Measurements from ENCODE around the gene BICC1. TPM values are rescaled to one million over a fixed set of nuclear protein-coding genes. Genes with fewer than 3 reads are reported as not detected.

Gene BICC1
- total RNA-seq, 2 donors from 2014 or later, result 35.3 to 42.0 TPM

GRCh38 chr10:58651040-58651439 lies 138.4 kb downstream of the BICC1 start:
- Histone ChIP-seq H3K9me3 (no peaks in the 10 kb centered on the region), H3K27ac (no peak overlapping the region), H3K36me3 (replicated peaks in 1 of 2; ENCODE audit: insufficient read depth in 1 of 2, low read depth in 2 of 2) (no peaks in the 10 kb centered on the region), H3K4me1 (peaks cover 12% of the 10 kb centered on the region), H3K4me3 (no peak overlapping the region), H3K27me3 (no peaks in the 10 kb centered on the region)
- DNase-seq (peak in 1 of 4 donors; percentile 14), ATAC-seq (no peak)
- intact Hi-C loops (cut with DNase I), result no loop called here
- TF ChIP-seq POLR2A (IDR thresholded peaks at IDR 0.05) (no peak), CTCF (IDR thresholded peaks at IDR 0.05) (no peak)
- 31 to 40% methylated on average over 5 of the region's 5 CpGs for WGBS, 2 donors

- intact Hi-C loops (cut with DNase I), result no loop called here
- WGBS, 2 donors, result 28 to 39% methylated on average over 1 of the region's 1 CpG
- no peak overlapping the region for H3K27ac ChIP-seq
- no peaks in the 10 kb centered on the region for H3K36me3 ChIP-seq (replicated peaks in 1 of 2; ENCODE audit: insufficient read depth in 1 of 2, low read depth in 2 of 2)
- peaks cover 12% of the 10 kb centered on the region for H3K4me1 ChIP-seq
- H3K27me3 ChIP-seq, result no peaks in the 10 kb centered on the region
- ATAC-seq (no peak), DNase-seq (no peak)
- H3K4me3 ChIP-seq, result no peak overlapping the region
- TF ChIP-seq POLR2A (IDR thresholded peaks at IDR 0.05) (no peak), CTCF (IDR thresholded peaks at IDR 0.05) (no peak)
- no peaks in the 10 kb centered on the region for H3K9me3 ChIP-seq
Observed at GRCh38 chr10:58651742-58652141, 139.1 kb downstream of the BICC1 start.

GRCh38 chr10:58653139-58653538 lies 140.5 kb downstream of the BICC1 start:
- no peaks in the 10 kb centered on the region for H3K27me3 ChIP-seq
- intact Hi-C loops (cut with DNase I), result no loop called here
- H3K27ac ChIP-seq, result no peak overlapping the region
- no peak for ATAC-seq
- no peak for DNase-seq
- TF ChIP-seq POLR2A (IDR thresholded peaks at IDR 0.05) (no peak), CTCF (IDR thresholded peaks at IDR 0.05) (no peak)
- no peak overlapping the region for H3K4me3 ChIP-seq
- H3K4me1 ChIP-seq, result peaks cover 7% of the 10 kb centered on the region
- no peaks in the 10 kb centered on the region for H3K36me3 ChIP-seq (replicated peaks in 1 of 2; ENCODE audit: insufficient read depth in 1 of 2, low read depth in 2 of 2)
- H3K9me3 ChIP-seq, result no peaks in the 10 kb centered on the region

- Histone ChIP-seq H3K27ac (no peak overlapping the region), H3K4me3 (no peak overlapping the region), H3K36me3 (replicated peaks in 1 of 2; ENCODE audit: insufficient read depth in 1 of 2, low read depth in 2 of 2) (no peaks in the 10 kb centered on the region), H3K4me1 (peaks cover 6% of the 10 kb centered on the region), H3K9me3 (no peaks in the 10 kb centered on the region), H3K27me3 (no peaks in the 10 kb centered on the region)
- DNase-seq, result no peak
- TF ChIP-seq POLR2A (IDR thresholded peaks at IDR 0.05) (no peak), CTCF (IDR thresholded peaks at IDR 0.05) (no peak)
- intact Hi-C loops (cut with DNase I), result no loop called here
- ATAC-seq, result no peak
- 50 to 64% methylated on average over 5 of the region's 5 CpGs for WGBS, 2 donors
Observed at GRCh38 chr10:58660575-58661255, 148.0 kb downstream of the BICC1 start.

GRCh38 chr10:58661336-58661735 lies 148.7 kb downstream of the BICC1 start:
- H3K36me3 ChIP-seq (replicated peaks in 1 of 2; ENCODE audit: insufficient read depth in 1 of 2, low read depth in 2 of 2), result no peaks in the 10 kb centered on the region
- DNase-seq, result no peak
- ATAC-seq, result no peak
- intact Hi-C loops (cut with DNase I), result no loop called here
- peaks cover 11% of the 10 kb centered on the region for H3K4me1 ChIP-seq
- TF ChIP-seq CTCF (IDR thresholded peaks at IDR 0.05) (no peak), POLR2A (IDR thresholded peaks at IDR 0.05) (no peak)
- no peak overlapping the region for H3K27ac ChIP-seq
- no peaks in the 10 kb centered on the region for H3K27me3 ChIP-seq
- WGBS, 2 donors, result 60 to 85% methylated on average over 1 of the region's 1 CpG
- H3K4me3 ChIP-seq, result no peak overlapping the region
- no peaks in the 10 kb centered on the region for H3K9me3 ChIP-seq
